MCF 10A (cell line): ENCODE results near the gene SLX4IP. TPM values are rescaled to one million over a fixed set of nuclear protein-coding genes. Genes with fewer than 3 reads are reported as not detected.

ENCODE experiments used
- BruUV-seq: library from RNA; stranded (reverse); fragments of 400-500 nt; replicated peaks from 2 replicates; lab custom pipeline; 2021; lab: Mats Ljungman, UMichigan
- CTCF ChIA-PET: fragments of 300-600 bp; sonication (Branson Sonifier 250); formaldehyde crosslinking; extraction: SDS; loops from one replicate; lab custom pipeline; 2021; ENCODE audit warnings: antibody characterized with exemption, inconsistent platforms; lab: Yijun Ruan, JAX
- POLR2A ChIA-PET: fragments of 300-600, 350-650 bp; sonication (Branson Sonifier 250); formaldehyde crosslinking; extraction: SDS; loops from one replicate; lab custom pipeline; 2020; ENCODE audit warnings: antibody characterized with exemption, inconsistent platforms; lab: Yijun Ruan, JAX
- DNase-seq: peaks from one replicate; pipeline ENCODE4 v3.0.0-alpha.2; 2018; ENCODE audit not compliant: unreplicated experiment
- H3K27ac Mint-ChIP-seq: one replicate; pipeline ENCODE4 v1.8.0; 2022; ENCODE audit warnings: mild to moderate bottlenecking, low read depth, mixed read lengths; ENCODE audit not compliant: unreplicated experiment
- H3K27me3 Mint-ChIP-seq: one replicate; pipeline ENCODE4 v1.8.0; 2022; ENCODE audit warnings: mixed read lengths; ENCODE audit not compliant: insufficient read depth, unreplicated experiment
- H3K36me3 Mint-ChIP-seq: one replicate; pipeline ENCODE4 v1.8.0; 2022; ENCODE audit warnings: mild to moderate bottlenecking, moderate library complexity, mixed read lengths; ENCODE audit not compliant: insufficient read depth, unreplicated experiment
- H3K4me1 Mint-ChIP-seq: one replicate; pipeline ENCODE4 v1.8.0; 2022; ENCODE audit warnings: mixed read lengths; ENCODE audit not compliant: insufficient read depth, unreplicated experiment
- H3K4me3 Mint-ChIP-seq: one replicate; pipeline ENCODE4 v1.8.0; 2022; ENCODE audit warnings: mild to moderate bottlenecking, moderate library complexity, mixed read lengths; ENCODE audit not compliant: unreplicated experiment
- H3K9me3 Mint-ChIP-seq: one replicate; pipeline ENCODE4 v1.8.0; 2022; ENCODE audit warnings: mixed read lengths; ENCODE audit not compliant: unreplicated experiment
- CTCF ChIP-seq: fragments of 200-600 bp; IDR thresholded peaks from one replicate; pipeline ENCODE4 v1.8.0; 2022; ENCODE audit warnings: antibody characterized with exemption, mild to moderate bottlenecking; ENCODE audit not compliant: unreplicated experiment
- intact Hi-C: fragments of 100-400 bp; cut with micrococcal nuclease; formaldehyde crosslinking; loops from 2 replicates; pipeline ENCODE4 v1.14.1; 2022
- total RNA-seq: library from RNA; stranded (reverse); gene quantifications from 2 replicates; pipeline ENCODE4 v1.2.3, GENCODE V29; 2022

SLX4IP gene
- total RNA-seq, 1 experiment from 2014 or later, result 11.2 TPM

- H3K27ac Mint-ChIP-seq, result peak overlapping the region; percentile 67
These were observed 78.0 kb downstream of the SLX4IP start for GRCh38 chr20:10513061-10513460.

GRCh38 chr20:10513931-10514575 lies 78.9 kb downstream of the SLX4IP start:
- no TSS peak for BruUV-seq
- POLR2A ChIA-PET, result interaction anchor here (0.8 to 9.2 kb wide), 13 partner anchors 9 to 408 kb away, joined by 3 to 117 read pairs (median 7); partner anchors contain the start of genes MKKS and SLX4IP
- Mint-ChIP-seq H3K4me3 (peak overlapping the region; percentile 24), H3K4me1 (peaks cover 38% of the 10 kb centered on the region), H3K9me3 (no peaks in the 10 kb centered on the region), H3K27ac (peak overlapping the region; percentile 67), H3K27me3 (no peaks in the 10 kb centered on the region), H3K36me3 (no peaks in the 10 kb centered on the region)
- intact Hi-C loops, result no loop called here
- DNase-seq, result peak; percentile 41
- CTCF ChIA-PET, result interaction anchor here (0.6 to 5.4 kb wide), 10 partner anchors 8 to 379 kb away, joined by 3 to 36 read pairs (median 4); partner anchors contain the start of genes MKKS and SLX4IP
- no peak for TF ChIP-seq CTCF

More at GRCh38 chr20:10513061-10513460, 78.0 kb downstream of the SLX4IP start:
- DNase-seq, result no peak
- H3K36me3 Mint-ChIP-seq, result no peaks in the 10 kb centered on the region
- no peak for TF ChIP-seq CTCF
- CTCF ChIA-PET, result interaction anchor here (0.5 to 5.4 kb wide), 9 partner anchors 9 to 249 kb away, joined by 3 to 36 read pairs (median 4); no protein-coding TSS in a partner anchor
- intact Hi-C loops, result no loop called here
- POLR2A ChIA-PET, result interaction anchor here (1.0 to 9.2 kb wide), 8 partner anchors 9 to 409 kb away, joined by 3 to 117 read pairs (median 8); partner anchors contain the start of genes MKKS and SLX4IP
- H3K27me3 Mint-ChIP-seq, result no peaks in the 10 kb centered on the region
- peaks cover 42% of the 10 kb centered on the region for H3K4me1 Mint-ChIP-seq
- BruUV-seq, result no TSS peak
- H3K9me3 Mint-ChIP-seq, result no peaks in the 10 kb centered on the region
- H3K4me3 Mint-ChIP-seq, result no peak overlapping the region

- no peak for DNase-seq
- ChIA-PET CTCF (interaction anchor here (0.6 to 5.4 kb wide), 4 partner anchors 11 to 535 kb away, joined by 3 to 36 read pairs (median 4); no protein-coding TSS in a partner anchor), POLR2A (interaction anchor here (1.1 to 9.2 kb wide), 5 partner anchors 8 to 145 kb away, joined by 3 to 117 read pairs (median 14); partner anchors contain the start of genes MKKS and SLX4IP)
- Mint-ChIP-seq H3K36me3 (peaks cover 4% of the 10 kb centered on the region), H3K4me3 (no peak overlapping the region), H3K4me1 (peaks cover 48% of the 10 kb centered on the region), H3K9me3 (no peaks in the 10 kb centered on the region), H3K27ac (peak overlapping the region; percentile 67), H3K27me3 (no peaks in the 10 kb centered on the region)
- BruUV-seq, result no TSS peak
- TF ChIP-seq CTCF, result no peak
- intact Hi-C loops, result no loop called here
These were observed 81.4 kb downstream of the SLX4IP start for GRCh38 chr20:10516529-10516928.
